NCI-H128 (cell line): Measurements from ENCODE around the gene TLE7.

Source experiments
- DNase-seq: peaks from one replicate; lab custom pipeline; 2025; ENCODE audit not compliant: unreplicated experiment; lab: John Stamatoyannopoulos, UW

TLE7 gene

GRCh38 chr16:71442051-71442440 lies at the start of gene TLE7:
TLE7 (minus strand) TSS chr16:71442054; CDS start chr16:71433324, 8,730 bp downstream.
- no peak for DNase-seq

- no peak for DNase-seq
Measured at GRCh38 chr16:71491054-71491453, 49.2 kb upstream of the TLE7 start.

- DNase-seq: no peak
Measured at GRCh38 chr16:71490361-71490760, 48.5 kb upstream of the TLE7 start.

- no peak for DNase-seq
Measured at GRCh38 chr16:71489122-71489521, 47.3 kb upstream of the TLE7 start, which contains the start of gene ZNF19. ZNF19 (minus strand) TSS chr16:71489324; CDS start chr16:71482114, 7,210 bp downstream.

GRCh38 chr16:71484006-71484893 lies 42.4 kb upstream of the TLE7 start:
- peak; percentile 67 for DNase-seq

GRCh38 chr16:71482569-71482968 lies 40.7 kb upstream of the TLE7 start:
- DNase-seq: no peak

GRCh38 chr16:71480956-71481355 lies 39.1 kb upstream of the TLE7 start:
- DNase-seq: no peak

GRCh38 chr16:71479420-71479819 lies 37.6 kb upstream of the TLE7 start:
- no peak for DNase-seq

GRCh38 chr16:71476457-71477124 lies 34.7 kb upstream of the TLE7 start:
- no peak for DNase-seq

GRCh38 chr16:71474864-71475263 lies 33.0 kb upstream of the TLE7 start:
- no peak for DNase-seq

- DNase-seq: no peak
Measured at GRCh38 chr16:71473891-71474290, 32.0 kb upstream of the TLE7 start.

GRCh38 chr16:71472931-71473330 lies 31.1 kb upstream of the TLE7 start:
- DNase-seq: no peak

- DNase-seq: no peak
Measured at GRCh38 chr16:71472051-71472450, 30.2 kb upstream of the TLE7 start.

GRCh38 chr16:71467810-71468209 lies 26.0 kb upstream of the TLE7 start:
- DNase-seq: no peak

GRCh38 chr16:71464231-71464630 lies 22.4 kb upstream of the TLE7 start:
- no peak for DNase-seq

- peak; percentile 44 for DNase-seq
Measured at GRCh38 chr16:71461686-71462648, 20.1 kb upstream of the TLE7 start, which contains the start of gene ZNF23. ZNF23 (minus strand) TSS chr16:71462247; CDS start chr16:71456796, 5,451 bp downstream.

GRCh38 chr16:71460941-71461340 lies 19.1 kb upstream of the TLE7 start:
- DNase-seq: no peak

- no peak for DNase-seq
Measured at GRCh38 chr16:71460236-71460635, 18.4 kb upstream of the TLE7 start.

- DNase-seq: no peak
Measured at GRCh38 chr16:71459510-71459909, 17.7 kb upstream of the TLE7 start.

- no peak for DNase-seq
Measured at GRCh38 chr16:71456801-71457200, 14.9 kb upstream of the TLE7 start.

GRCh38 chr16:71453036-71453435 lies 11.2 kb upstream of the TLE7 start:
- no peak for DNase-seq
